Ovary (tissue), 3 donors: ENCODE measurements around the gene BORCS6.

Source experiments
- CTCF ChIP-seq, 3 donors: fragments of 450-650 bp in 2 of 3; fragments of 200-600 bp in 1 of 3; IDR thresholded peaks; one replicate each; pipeline versions ENCODE4 v1.5.1 to v1.8.0; 2016 to 2022; ENCODE audit warnings: antibody characterized with exemption in 3 of 3, mild to moderate bottlenecking in 1 of 3
- EP300 ChIP-seq: sonication (generic); formaldehyde crosslinking; IDR thresholded peaks from one replicate; pipeline ENCODE4 v1.6.1; 2017; ENCODE audit warnings: antibody characterized with exemption
- POLR2A ChIP-seq: fragments of 450-650 bp; IDR thresholded peaks from one replicate; pipeline ENCODE4 v1.6.1; 2017; ENCODE audit warnings: antibody characterized with exemption, mild to moderate bottlenecking, moderate library complexity
- donor health status: DM: no; HTN: no; CAD: no.

GRCh38 chr17:8206536-8206935, 16.6 kb upstream of the BORCS6 start:
- TF ChIP-seq CTCF (IDR thresholded peaks at IDR 0.05) (no peak), POLR2A (no peak), EP300 (no peak)
